ENCODE data around the gene DEFB127. TPM values are rescaled to one million over a fixed set of nuclear protein-coding genes. Genes with fewer than 3 reads are reported as not detected.

Gene DEFB127, protein sequence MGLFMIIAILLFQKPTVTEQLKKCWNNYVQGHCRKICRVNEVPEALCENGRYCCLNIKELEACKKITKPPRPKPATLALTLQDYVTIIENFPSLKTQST
- total RNA-seq (2021) = not detected in 2 replicates
- long read RNA-seq = 0 reads

DNA sequence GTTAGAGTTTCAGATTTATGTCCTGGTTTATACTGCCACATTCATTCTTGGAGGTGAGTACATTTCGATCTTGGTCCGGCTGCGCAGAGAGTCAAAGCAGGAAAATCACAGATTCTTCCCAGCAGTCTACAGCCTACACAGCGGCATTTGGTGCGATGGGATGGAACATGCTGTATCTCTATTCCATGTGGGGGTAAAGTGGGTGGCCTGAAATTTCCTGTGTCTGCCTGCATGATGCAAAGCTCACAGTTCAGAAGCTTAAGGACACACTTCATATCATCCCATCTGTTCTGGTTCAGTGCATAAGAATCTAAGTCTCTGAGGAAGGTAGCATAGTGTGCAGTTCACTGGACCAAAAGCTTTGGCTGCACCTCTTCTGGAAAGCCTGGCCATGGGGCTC, at the start of gene DEFB127:
DEFB127 (plus strand) TSS at position 301 of the 400 bp plus-strand sequence; CDS start at position 392, 91 bp downstream.
- TF ChIP-seq, protein P1, sequence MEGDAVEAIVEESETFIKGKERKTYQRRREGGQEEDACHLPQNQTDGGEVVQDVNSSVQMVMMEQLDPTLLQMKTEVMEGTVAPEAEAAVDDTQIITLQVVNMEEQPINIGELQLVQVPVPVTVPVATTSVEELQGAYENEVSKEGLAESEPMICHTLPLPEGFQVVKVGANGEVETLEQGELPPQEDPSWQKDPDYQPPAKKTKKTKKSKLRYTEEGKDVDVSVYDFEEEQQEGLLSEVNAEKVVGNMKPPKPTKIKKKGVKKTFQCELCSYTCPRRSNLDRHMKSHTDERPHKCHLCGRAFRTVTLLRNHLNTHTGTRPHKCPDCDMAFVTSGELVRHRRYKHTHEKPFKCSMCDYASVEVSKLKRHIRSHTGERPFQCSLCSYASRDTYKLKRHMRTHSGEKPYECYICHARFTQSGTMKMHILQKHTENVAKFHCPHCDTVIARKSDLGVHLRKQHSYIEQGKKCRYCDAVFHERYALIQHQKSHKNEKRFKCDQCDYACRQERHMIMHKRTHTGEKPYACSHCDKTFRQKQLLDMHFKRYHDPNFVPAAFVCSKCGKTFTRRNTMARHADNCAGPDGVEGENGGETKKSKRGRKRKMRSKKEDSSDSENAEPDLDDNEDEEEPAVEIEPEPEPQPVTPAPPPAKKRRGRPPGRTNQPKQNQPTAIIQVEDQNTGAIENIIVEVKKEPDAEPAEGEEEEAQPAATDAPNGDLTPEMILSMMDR (conservative IDR thresholded peaks at IDR 0.05) = no peak

More for the DNA sequence above, at the start of gene DEFB127:
- Histone ChIP-seq H3K56ac (ENCODE audit: insufficient read length, low read depth, low read length) (no peak within 1 kb of the TSS), H3K79me1 (ENCODE audit: insufficient read depth, low read depth, low read length, poor library complexity, severe bottlenecking) (no peaks in the 10 kb centered on the region), H3K79me2 (ENCODE audit: insufficient read depth, low read length) (no peaks in the 10 kb centered on the region), H4K20me1 (ENCODE audit: control insufficient read depth, insufficient read depth, insufficient read length) (no peaks in the 10 kb centered on the region), H2AFZ (ENCODE audit: low read length) (no peak within 1 kb of the TSS), H3K4me2 (ENCODE audit: insufficient read depth, insufficient read length, low read length) (no peak within 1 kb of the TSS), H4K5ac (ENCODE audit: insufficient read length, low read depth, low read length) (no peak within 1 kb of the TSS), H2BK5ac (ENCODE audit: insufficient read length, low read length) (no peak within 1 kb of the TSS), H3T11ph (ENCODE audit: low read length) (no peak within 1 kb of the TSS), H2BK12ac (ENCODE audit: insufficient read length, low read depth, low read length) (no peak within 1 kb of the TSS), H2AK5ac (ENCODE audit: insufficient read length, low read length) (no peak within 1 kb of the TSS), H2BK20ac (ENCODE audit: low read depth, low read length, poor library complexity, severe bottlenecking) (no peak within 1 kb of the TSS), H3K18ac (ENCODE audit: insufficient read length, low read depth, low read length) (no peak within 1 kb of the TSS), H3K4ac (ENCODE audit: low read depth, low read length) (no peak within 1 kb of the TSS), H3K9ac (ENCODE audit: extremely low read depth, insufficient read length, low read length) (no peak within 1 kb of the TSS), H4K91ac (ENCODE audit: insufficient read length, low read depth, low read length) (no peak within 1 kb of the TSS), H3K4me1 (ENCODE audit: insufficient read depth, low read length) (no peaks in the 10 kb centered on the region), H2BK15ac (ENCODE audit: low read depth, low read length) (no peak within 1 kb of the TSS), H3K23me2 (ENCODE audit: insufficient read length, low read depth, low read length, poor library complexity, severe bottlenecking) (no peaks in the 10 kb centered on the region), H3K27me3 (ENCODE audit: insufficient read depth, low read length) (no peaks in the 10 kb centered on the region), H4K8ac (replicated peaks; ENCODE audit: insufficient read length, low read depth, low read length) (no peak within 1 kb of the TSS), H2BK120ac (ENCODE audit: low read depth, low read length, poor library complexity, severe bottlenecking) (no peak within 1 kb of the TSS), H3K23ac (ENCODE audit: insufficient read length, low read depth, low read length) (no peak within 1 kb of the TSS), H3K27ac (ENCODE audit: insufficient read length, low read depth, low read length) (no peak within 1 kb of the TSS), H3K14ac (ENCODE audit: insufficient read depth, low read length) (no peak within 1 kb of the TSS), H3K9me3 (ENCODE audit: control insufficient read depth, low read depth, low read length) (peaks cover 32% of the 10 kb centered on the region)
- H3K9me3 Mint-ChIP-seq = peaks cover 0 to 73% of the 10 kb centered on the region in 2 experiments; a peak in 3 of 5 replicates
- no peak for DNase-seq
- no peaks in the 10 kb centered on the region for H3K4me1 Mint-ChIP-seq
- no CpG with 5 or more reads among the region's 5 CpGs for WGBS (ENCODE audit: extremely low coverage, insufficient read length, low lambda C conversion rate)
- no peak within 1 kb of the TSS for H3K4me3 Mint-ChIP-seq
- H3K36me3 Mint-ChIP-seq (ENCODE audit: insufficient read depth in 1 of 3, low read depth in 3 of 3) = no peaks in the 10 kb centered on the region
- H3K27ac Mint-ChIP-seq = no peak within 1 kb of the TSS
- peaks cover 34% of the 10 kb centered on the region for H3K27me3 Mint-ChIP-seq (ENCODE audit: low read depth)
